NB4 (cell line): ENCODE measurements around the gene CTNND1.

Experiments used
- DNase-seq: peaks from one replicate; pipeline ENCODE4 v3.0.0; 2010; ENCODE audit warnings: low read depth
- H3K4me3 ChIP-seq: one replicate; pipeline ENCODE4 v1.5.1; 2011; ENCODE audit warnings: mild to moderate bottlenecking, low read depth, low read length, moderate library complexity
- MYC ChIP-seq: IDR thresholded peaks from 2 replicates; pipeline ENCODE4 v1.6.1; 2011; ENCODE audit warnings: low read depth, low read length
- POLR2A ChIP-seq: IDR thresholded peaks from 2 replicates; pipeline ENCODE4 v1.6.1; 2011; ENCODE audit warnings: mild to moderate bottlenecking; ENCODE audit not compliant: insufficient read length; ENCODE audit errors: extremely low read depth
- TF ChIP-seq, protein P1 (sequence below): IDR thresholded peaks from 2 replicates; pipeline ENCODE4 v1.6.1; 2011; ENCODE audit warnings: low read depth, low read length
- TF ChIP-seq, protein P2 (sequence below): IDR thresholded peaks from one replicate; pipeline ENCODE4 v1.5.1; 2012; ENCODE audit warnings: low read depth, low read length

Gene CTNND1

DNA sequence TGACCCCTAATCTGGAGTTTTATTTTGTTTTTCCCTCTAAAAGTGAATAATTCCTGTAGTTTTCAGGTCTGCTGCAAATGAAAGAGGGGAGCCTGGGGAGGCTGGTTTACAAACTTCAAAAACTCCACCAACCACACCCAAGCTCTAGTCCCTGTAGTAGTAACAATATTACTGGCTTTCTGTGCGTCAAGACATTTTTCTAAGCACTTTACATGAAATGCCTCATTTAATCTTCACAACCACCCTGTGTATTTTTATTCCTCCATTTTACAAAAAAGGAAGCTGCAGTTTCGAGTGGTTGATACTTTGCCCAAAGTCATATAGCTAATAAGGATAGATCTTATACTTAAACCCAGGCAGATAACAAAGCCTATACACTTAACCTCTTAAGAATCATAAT lies 23.5 kb downstream of the CTNND1 start:
- no peak overlapping the region for H3K4me3 ChIP-seq
- no peak for DNase-seq
- TF ChIP-seq POLR2A (no peak), MYC (no peak)
- TF ChIP-seq, protein P1, sequence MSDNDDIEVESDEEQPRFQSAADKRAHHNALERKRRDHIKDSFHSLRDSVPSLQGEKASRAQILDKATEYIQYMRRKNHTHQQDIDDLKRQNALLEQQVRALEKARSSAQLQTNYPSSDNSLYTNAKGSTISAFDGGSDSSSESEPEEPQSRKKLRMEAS: no peak
- TF ChIP-seq, protein P2, sequence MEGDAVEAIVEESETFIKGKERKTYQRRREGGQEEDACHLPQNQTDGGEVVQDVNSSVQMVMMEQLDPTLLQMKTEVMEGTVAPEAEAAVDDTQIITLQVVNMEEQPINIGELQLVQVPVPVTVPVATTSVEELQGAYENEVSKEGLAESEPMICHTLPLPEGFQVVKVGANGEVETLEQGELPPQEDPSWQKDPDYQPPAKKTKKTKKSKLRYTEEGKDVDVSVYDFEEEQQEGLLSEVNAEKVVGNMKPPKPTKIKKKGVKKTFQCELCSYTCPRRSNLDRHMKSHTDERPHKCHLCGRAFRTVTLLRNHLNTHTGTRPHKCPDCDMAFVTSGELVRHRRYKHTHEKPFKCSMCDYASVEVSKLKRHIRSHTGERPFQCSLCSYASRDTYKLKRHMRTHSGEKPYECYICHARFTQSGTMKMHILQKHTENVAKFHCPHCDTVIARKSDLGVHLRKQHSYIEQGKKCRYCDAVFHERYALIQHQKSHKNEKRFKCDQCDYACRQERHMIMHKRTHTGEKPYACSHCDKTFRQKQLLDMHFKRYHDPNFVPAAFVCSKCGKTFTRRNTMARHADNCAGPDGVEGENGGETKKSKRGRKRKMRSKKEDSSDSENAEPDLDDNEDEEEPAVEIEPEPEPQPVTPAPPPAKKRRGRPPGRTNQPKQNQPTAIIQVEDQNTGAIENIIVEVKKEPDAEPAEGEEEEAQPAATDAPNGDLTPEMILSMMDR: no peak

DNA sequence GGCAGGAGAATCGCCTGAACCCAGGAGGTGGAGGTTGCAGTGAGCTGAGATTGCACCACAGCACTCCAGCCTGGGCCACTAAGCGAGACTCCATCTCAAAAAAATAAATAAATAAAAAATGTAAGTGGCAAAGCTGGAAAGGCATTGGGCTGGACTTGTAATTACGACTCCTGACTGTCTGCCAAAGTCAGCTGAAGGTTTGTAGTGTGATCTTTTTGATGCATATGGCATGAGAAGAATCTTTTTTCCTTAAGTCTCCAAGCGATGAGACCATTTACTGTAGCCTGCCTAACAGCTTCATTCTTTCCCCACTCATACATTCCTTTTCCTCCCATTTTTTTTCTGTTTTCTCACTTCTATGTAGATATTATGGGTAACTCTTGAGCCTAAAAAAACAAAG lies 24.8 kb downstream of the CTNND1 start:
- TF ChIP-seq, protein P1: no peak
- TF ChIP-seq POLR2A: no peak
- no peak for TF ChIP-seq MYC
- TF ChIP-seq, protein P2: no peak
- H3K4me3 ChIP-seq: no peak overlapping the region
- no peak for DNase-seq

DNA sequence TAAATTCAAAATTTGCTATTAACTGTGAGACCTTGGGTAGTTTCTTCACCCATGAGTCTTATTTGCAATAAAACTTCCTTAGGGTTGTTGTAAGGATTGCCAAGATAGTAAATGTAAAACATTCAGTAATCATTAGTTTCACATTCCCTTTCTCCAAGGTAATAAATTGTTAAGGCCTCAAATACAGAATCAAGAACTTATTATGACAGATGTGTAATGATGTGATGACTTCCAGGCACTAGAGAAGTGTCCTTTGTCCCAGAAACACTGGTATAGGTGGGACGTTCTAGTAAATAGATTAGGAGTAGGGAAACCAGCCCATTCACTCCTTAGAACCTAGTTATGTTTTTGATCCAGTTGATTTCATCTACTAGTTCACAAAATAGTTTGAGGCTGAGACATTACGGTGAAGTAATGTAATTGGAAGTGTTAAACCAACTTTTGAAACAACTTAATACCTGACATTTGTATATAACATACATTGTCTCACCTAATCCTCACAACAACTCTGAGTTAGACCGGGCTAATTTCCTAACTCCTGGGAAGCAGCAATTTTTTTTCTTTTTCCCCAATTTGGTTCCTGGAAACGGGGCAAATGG lies 25.5 kb downstream of the CTNND1 start:
- TF ChIP-seq MYC: no peak
- TF ChIP-seq, protein P1: no peak
- no peak for TF ChIP-seq POLR2A
- TF ChIP-seq, protein P2: no peak
- H3K4me3 ChIP-seq: no peak overlapping the region
- DNase-seq: no peak

DNA sequence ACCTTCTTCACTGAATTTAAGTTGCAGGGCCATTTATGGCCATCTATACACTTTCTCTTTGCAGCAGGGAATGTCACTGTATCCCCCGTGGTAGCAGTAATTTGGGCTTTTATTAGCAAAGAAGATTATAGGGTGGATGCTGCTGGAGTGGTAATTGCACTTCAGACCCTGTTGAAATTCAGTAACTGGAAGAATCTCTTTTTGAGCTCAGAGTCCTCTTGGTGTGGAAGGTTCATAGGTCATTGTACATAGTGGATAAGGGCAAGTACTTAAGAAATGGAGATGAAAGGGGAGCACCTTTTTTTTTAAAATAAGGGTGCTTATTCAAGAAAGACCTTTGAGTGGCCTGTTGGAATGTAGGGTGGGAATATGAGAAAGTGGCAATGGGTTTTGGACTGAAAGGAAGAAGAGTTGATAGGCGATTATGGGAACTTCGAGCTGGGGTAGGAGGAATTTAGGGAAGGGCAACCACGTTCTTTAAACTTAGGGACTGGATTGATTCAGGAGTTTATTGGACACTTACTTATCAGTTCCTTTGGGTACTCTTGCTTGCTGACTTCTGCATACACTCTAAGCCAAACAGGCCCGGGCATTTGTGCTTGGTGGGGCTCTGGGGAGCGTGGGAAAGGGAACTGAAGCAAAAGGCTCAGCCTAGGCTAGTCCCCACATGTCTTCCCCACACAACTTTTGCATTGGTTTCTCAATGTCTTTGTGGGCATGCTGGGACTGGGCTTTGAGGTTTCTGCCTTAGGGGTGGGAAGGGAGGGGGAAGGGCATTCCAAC lies 26.5 kb downstream of the CTNND1 start:
- peak; percentile 93 for DNase-seq
- TF ChIP-seq, protein P1: peak; percentile 76
- TF ChIP-seq MYC (peak; percentile 84), POLR2A (no peak)
- TF ChIP-seq, protein P2: no peak
- no peak overlapping the region for H3K4me3 ChIP-seq

DNA sequence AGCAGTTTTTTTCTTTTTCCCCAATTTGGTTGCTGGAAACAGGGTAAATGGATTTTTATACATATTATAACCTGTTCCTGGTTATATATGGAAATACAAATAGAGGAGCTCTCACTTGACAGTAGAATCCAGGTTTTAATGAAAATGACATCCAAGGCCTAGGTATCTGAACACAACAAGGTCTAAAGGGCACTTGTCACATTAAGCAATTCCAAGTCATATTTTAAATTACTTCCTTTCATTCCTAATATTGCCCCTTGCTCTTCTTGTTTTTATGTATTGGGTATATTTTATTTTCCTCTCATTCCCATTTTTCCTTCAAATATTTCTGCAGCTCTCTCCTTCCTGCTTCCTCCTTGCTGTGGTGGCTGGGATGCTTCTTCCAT lies 27.1 kb downstream of the CTNND1 start:
- TF ChIP-seq MYC: no peak
- TF ChIP-seq, protein P2: no peak
- no peak for TF ChIP-seq POLR2A
- TF ChIP-seq, protein P1: no peak
- H3K4me3 ChIP-seq: no peak overlapping the region
- DNase-seq: no peak
